Embryonic facial prominence (tissue), 1 donor: ENCODE measurements around the gene AGAP1.

Experiments
- DNase-seq: peaks from one replicate; pipeline ENCODE4 v3.0.0-alpha.2; 2016; ENCODE audit errors: extremely low spot score

AGAP1 gene

DNA sequence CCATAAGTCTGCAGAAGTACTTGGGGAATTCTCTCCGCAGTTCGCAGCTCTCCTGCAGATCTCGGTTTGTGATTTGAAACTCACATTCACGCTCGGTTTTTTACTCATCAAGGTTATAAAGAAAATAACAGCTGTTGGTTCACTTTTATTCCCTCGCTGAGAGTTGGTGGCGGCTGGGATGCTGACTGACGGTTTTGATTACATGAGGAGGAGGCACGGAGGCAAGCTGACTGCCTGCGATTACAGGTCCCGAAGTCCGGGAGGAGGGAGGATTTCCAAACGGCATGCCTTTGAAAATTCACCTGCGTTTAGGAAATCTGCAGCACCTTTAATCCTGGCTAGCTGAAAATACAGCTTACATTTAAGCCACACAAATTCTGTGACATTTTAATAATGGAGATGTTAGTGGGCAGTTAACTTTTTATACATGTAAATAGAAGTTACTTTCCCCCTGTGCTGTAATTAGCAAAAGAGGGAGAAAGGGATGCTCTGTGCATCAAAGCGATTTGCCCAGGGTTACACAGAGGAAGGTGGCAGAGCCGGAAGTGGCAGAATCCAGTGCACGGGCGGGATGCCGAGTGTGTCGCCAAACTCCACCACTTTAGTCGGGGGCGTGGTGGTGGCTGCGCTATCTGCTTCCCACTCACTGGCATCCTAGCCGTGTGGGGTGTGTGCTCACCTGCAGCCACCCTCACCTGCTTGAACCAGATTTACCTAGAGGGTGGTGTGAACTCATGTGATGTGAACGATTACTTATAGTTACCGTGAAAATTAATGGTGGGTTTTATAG, 14.7 kb downstream of the AGAP1 start:
- DNase-seq, result no peak

DNA sequence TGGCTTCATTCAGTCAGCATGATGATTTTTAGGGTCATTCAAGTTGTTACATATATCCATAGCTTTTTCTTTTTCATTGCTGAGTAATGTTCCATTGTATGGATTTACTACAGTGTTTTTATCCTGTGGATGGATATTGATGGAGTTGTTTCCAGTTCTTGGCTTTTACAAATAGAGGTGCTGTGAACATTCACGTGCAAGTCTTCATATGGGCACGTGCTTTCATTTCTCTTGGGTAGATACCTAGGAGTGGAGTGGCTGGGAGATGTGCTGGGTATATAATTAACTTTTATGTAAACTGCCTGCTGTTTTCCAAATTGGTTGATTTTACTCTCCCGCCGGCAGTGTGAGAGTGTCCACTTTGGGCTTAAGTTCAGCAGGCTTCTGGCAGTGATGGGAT, 16.5 kb downstream of the AGAP1 start:
- no peak for DNase-seq

DNA sequence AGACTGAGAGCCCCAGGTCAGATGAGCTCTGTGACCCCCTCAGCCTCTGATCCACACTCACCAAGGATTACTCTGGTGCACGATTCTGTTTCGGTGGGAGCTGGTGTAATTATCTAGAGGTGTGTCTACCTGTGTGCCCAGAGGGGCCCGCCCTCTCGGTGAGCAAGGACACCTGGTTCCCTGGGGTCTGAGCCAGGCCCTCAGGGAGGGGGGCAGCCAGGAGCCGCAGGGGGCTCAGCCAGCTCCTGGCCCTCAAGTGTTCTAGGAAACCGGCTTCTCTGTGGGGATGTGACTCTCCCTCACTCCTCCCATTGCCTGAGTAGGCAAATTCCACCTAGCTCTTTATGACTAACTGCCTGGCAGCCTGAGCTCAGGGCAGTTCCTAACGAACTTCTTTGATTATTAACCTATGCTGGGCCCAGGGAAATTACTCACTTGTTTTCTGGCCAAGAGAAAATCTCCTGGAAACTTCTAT, 17.4 kb downstream of the AGAP1 start:
- DNase-seq, result no peak

DNA sequence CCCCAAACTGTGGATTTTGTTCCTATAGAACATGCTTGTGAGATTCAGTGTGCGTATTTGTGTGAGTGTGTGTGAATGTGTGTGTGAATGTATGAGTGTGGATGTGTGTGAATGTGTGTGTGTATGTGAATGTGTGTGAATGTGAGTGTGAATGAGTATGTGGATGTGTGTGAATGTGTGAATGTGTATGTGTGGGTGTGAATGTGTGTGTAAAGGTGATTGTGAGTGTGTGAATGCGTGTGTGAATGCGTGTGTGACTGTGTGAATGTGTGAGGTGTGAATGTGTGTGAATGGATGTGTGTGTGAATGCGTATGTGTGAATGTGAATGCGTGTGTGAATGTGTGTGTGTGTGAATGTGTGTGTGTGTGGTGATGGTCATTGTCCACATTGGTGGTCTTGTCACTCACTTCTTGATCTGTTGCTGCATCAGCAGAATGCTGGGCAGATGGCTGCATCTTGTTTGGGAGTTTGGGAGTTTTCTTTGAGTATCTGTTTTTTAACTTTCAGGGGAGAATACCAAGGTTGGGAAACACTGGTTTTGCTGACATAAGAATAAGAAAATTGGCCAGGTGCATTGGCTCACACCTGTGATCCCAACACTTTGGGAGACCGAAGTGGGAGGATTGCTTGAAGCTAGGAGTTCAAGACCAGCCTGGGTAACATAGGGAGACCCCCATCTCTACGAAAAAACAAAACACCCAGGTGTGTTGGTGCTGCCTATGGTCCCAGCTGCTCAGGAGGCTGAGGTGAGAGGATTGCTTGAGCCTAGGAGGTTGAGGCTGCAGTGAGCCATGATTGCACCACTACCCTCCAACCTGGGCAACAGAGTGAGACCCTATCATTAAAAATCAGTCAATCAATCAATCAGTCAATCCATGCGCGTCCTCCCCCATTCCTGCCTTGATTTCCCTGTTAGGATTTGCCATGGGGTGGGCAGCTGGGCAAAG, 18.2 kb downstream of the AGAP1 start:
- DNase-seq, result no peak

DNA sequence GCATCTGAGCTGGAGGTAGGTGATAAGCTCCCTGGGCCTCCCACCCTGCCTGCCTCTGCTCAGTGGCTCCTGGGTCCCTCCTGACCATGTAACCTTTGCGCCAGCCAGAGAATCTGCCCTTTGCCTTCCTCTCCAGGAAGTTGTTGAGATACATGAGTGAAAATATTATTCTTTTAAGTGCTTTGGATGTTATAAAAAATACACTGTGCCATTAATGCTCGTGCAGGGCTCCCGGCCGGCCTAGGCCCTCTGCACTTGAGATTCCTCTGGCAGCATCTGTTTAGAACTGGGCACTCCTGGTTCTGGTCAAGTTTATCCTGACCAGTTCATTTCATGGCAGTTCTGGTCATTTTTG, 18.8 kb downstream of the AGAP1 start:
- no peak for DNase-seq

DNA sequence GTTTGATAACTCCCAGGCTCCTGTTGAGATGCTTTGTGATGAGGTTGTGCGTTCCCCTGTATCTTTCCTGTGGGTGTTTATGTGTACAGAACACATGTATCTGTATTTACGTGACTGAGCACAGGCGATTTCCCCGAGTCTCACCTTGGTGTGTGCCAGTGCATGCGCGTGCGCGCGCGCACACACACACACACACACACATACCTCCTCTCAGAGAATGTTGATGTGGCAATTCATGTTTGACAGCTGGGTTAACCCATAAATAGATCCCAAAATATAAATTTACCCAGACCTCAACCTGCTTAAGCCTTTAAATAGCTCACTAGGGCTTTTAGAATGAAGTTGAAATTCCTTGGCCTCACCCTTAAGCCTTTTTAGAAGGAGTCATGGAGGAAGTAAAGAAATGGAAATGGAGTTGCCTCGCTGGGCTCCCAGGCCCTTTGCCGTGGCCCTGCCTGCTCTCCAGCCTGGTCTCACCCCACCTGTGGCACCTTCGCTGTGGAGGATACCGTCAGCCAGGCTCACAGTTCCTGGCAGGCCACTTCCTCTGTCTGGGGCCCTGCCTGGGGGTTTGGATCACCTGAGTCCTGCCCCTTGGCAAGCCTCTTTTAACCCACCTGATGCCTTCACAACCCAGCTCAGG, 20.3 kb downstream of the AGAP1 start:
- DNase-seq, result no peak

DNA sequence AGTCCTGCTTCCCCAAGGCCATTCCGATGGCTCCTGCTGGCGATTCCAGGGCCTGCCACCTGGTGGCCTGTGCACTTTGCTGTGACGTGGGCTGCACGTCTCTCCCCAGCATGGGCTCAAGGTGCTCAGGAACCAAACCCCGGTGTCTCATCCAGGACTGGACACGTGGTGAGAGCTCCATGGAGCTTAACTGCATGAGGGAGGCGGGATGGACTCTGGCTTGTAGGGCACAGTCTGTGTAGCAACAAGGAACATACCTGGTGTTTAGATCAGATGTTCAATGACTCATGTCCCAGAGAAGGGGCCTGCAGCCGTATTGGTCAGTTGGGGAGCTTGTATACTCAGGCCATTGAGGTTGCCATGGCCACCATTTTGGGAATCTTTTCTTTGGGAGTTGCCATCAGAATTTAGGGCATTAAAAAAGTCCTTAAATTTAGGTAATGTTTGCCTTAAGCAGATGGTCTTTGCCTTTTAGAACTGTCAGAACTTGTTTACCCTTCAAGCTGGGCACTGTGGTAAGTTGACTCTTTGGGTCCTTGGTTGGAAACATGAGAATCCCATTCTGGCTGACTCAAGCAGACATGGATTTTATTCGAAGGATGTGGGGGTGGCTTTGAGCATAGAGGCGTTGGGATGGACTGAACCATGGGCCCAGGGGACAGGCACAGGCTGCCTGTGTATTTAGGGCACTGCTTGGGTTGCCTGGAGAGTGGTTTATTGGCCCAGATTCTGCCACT, 21.0 kb downstream of the AGAP1 start:
- no peak for DNase-seq

DNA sequence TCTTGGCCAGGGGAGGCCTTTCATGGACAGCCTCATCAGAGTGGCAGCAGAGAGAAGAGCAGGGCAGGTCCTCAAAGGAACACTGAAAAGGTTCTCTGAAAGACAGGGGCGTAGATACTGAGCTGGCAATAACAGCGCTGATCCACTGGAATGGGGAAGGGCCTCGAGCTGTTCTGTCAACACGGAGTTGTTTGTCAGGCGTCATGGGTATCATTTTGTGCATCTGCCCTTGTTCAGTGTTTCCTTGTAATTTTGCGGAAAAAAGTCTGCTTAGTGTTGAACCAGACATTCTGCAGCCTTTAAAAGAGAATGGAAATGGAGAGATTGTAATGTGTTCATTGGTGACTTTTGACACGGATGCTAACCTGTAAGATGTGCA, 21.5 kb downstream of the AGAP1 start:
- no peak for DNase-seq

DNA sequence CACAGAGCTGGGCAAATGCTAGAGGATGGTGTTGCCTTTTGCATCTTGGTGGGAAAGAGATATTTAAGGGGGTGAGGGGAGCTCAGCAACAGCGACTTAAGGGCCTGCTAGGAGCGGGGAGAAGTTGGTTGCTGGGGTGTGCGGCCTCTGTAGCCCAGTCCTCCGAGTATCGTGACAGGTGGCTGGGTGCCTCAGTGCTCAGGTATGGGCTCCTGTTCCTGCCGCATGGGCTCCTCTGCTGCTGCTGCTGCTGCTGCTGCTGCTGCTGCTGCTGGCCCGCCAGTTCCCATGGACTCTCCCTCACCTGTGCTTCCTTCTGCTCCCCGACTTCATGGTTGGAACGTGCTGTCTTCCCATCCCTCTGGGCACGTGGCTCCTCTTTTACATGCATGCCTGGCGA, 22.0 kb downstream of the AGAP1 start:
- no peak for DNase-seq

DNA sequence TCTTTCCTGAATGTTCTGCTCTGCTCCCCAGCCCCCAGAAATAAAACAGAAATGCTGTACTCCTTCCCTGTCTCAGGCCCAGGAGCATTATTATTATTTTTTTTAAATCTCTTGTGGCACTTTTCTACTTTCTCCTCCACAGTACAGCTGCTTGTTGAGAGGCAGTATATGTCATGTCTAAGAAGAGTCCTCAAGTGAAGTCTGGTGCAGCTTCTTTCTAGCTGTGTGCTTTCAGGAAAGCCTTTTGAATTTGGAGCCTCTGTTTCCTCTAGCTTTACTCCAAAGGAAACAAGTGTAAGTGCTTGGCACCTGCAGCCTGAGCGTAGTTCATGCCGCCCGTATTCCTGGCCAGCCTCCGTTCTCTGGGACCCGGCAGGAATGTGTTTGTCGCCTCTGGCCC, 22.4 kb downstream of the AGAP1 start:
- DNase-seq, result no peak

DNA sequence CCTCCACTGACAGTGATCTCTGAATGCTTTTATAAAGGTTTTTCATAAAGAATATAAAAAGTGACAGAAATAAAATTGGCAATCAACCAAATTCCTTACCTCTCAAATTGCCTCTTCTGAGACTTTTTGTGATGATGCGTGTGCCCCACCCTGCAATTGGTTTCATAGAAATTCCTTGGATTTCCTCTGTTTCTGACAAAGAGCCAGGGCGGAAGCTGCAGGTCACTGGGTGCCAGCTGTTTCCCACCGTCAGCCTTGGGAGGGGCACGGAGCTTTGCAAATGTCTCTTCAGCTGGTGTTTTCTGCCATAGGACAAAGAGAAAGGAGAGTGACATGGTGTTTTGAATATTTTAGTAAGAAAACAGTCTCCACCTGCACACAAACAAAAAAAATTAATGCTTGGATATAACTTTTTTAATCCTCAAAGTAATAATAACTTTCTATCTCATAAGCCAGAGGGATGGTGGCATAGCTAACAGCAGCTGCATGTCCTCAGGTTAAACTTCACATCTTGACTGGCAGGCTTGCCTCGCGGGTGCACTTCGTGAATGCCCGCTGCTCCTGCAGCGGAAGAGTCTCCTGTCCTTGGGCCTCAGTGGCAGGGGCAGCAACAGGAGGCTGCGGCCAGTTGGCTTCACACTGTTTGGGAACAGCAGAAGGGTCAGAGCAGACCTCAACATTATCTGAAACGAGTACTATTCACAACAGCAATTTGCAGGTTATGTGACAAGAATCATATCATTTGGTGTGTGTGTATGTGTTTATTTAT, 24.7 kb downstream of the AGAP1 start:
- peak; percentile 22 for DNase-seq

DNA sequence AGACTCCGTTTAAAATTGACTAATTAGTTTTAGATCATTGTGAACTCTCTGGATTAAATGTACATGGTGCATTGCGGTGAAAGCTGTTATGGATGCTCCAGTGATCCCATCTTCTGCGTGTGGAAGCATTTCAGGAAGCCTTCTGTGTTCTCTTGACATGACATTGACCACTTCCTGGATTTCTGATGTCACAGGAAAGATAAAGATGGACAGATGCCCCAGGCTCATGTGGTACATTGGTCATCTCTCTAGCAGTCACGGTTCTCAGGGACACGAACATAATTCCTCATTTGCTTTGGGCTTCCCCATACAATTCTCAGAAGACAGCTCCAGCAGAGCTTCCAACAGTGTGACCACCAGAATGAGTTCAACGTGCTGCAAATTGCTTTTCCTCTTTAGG, 26.9 kb downstream of the AGAP1 start:
- DNase-seq, result no peak

DNA sequence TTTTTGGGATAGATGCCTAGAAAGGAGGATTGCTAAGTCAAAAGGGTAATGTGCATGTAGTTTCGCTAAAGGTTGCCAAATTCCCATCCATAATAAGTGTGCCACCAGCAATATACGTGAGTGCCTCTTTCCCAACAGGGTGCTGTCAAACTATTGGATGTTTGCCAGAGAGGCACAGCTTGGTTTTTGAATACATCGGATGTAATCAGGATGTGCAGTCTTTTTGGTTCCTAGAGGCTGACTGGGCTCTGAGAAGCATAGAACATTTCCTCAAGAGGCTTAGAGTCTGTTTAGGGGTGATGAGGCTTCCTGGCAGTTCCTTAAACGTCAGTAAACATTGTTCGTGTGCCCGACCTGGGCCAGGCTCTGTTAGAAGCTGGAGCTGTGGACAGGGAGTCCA, 28.0 kb downstream of the AGAP1 start:
- no peak for DNase-seq

DNA sequence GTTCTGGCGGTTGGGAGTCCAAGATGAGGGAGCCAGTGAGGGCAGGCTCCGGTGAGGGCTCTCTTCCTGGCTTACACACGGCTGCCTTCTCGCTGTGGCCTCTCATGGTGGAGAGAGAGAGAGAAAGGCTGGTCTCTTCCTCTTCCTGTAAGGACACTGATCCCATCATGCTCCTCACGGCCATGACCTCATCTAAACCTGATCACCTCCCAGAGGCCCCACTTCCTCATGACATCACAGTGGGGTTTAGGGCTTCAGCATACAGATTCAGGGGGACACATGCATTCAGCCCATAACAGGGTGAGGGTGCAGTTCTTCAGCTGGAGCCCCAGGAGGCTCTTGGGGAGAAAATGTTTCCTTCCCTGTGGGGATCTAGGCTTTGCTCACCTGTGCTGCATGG, 29.2 kb downstream of the AGAP1 start:
- no peak for DNase-seq

DNA sequence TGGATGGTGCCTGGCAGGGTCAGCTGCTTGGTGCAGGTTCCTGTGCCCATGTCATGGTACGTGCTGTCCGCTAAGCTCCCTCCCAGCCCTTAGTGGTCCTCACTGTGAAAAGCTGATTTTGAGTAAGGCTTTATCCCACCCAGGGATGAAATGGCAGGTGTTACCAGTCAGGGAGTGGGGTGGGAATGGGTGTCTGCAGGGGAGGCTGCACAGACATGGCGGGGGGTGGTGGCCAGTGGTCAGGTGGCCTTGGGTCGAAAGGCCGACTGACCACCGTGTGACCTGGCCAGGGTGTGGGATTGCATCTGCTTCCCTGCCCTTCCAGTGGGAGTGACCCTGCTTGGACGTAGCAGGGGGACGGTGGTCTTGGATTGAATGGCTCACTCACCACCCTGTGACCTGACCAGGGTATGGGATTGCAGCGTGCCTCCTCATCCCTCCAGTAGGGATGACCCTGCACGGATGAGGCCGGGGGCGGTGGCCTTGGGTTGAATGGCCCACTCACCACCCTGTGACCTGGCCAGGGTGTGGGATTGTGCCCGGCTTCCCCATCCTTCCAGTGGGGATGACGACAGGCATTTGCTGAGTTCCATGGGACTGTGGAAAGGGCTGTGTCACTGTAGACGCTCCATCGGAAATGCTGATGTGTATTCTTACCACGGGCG, 29.8 kb downstream of the AGAP1 start:
- no peak for DNase-seq

DNA sequence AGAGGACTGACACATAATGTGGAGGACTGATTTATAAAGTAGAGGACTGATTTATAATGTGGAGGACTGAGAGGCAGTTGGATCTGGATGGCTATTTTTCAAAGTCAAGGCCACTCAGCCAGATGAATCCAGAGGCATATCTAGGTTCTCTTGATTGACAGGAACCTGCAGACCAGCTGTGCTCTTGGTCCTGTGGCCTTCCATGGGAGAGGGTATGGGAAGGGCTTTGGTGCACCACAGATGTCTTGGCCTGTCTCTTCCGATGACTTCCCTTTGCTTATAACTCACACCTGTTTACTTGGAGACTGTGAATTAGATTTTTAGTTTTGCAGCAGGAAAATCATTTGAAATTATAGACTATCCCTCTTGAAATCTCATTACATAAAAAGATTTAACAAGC, 32.3 kb downstream of the AGAP1 start:
- DNase-seq, result no peak

DNA sequence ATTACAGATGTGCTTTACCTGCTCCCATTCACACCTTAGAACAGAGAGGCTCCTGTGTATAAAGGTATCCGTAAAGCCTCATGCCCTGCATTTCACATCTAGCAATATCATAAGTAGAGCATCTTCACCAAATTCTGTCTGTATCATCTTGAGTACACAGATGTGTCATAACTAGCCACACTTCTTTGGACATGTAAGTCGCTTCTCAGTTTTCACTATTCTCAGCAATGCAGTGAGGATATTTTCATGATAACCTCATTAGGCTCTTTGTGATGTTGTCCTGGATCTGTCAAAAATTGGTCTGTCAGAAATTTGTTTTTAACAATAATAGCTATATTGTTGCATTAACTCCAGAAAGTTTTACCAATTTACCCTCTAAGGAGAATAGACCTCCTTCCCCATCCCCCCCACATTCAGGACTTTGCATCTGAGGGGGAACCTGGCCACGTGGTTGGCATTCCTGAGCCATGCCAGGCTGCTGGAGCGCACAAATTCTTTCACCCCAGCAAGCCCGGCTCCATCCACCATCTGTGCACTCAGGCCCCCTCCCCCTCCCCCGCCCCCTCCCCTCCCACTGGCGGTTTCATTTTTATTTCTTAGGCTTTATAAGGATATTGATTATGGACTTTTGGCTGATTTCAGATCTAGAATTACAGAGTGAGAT, 34.1 kb downstream of the AGAP1 start:
- DNase-seq, result no peak

DNA sequence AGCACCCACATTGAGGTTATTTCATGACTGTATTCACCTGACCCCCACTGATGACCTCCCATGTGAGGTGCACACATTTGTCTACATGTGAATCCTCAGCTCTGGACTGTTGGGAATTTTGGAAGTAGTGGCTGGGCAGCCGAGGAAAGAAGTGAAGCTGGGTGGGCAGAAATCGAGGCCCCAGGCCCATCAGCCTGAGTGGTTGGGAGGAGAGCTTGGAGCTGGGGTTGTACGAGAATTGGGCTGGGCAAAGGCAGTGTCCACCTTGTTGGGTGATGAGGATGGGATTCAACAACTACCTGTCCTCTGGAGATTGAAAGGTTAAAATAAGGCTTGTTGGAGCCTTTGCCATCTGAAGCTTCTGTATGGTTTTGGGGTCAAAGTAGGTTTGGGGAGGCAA, 35.8 kb downstream of the AGAP1 start:
- no peak for DNase-seq

DNA sequence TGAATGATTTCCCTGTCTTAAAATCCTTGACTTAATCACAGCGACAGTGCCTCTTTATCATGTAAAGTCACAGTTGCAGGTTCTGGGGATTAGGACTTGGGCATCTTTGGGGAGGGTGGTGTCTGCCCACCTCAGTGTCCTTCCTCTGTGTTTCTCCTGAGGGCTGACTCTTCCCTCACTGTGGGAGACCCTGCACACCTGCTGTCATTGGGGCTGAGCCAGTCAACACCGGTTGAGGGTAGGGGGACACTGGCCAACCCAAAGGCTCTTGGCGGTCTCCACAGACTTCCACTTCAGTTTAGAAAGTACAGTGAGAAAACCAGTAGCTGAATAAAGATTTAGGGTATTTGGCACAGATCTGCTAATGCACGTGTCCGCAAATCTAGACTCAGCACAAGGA, 36.9 kb downstream of the AGAP1 start:
- DNase-seq, result no peak

DNA sequence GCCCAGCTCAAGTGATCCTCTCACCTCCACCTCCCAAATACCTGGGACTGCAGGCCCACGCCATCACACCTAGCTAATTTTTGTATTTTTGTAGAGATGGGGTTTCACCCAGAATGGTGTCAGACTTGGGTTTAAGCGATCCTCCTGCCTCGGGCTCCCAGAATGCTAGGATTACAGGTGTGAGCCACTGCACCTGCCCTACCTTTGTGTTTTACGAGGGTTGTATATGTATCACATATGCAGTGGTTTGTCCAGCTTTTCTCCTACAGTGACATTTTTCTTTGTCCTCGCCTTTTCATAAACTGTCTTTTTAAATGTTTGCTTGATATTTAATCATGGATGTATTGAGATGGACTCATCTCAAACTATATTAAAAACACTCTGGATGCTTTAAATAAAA, 38.5 kb downstream of the AGAP1 start:
- no peak for DNase-seq
